ENCODE results near the gene LAPTM5. TPM values are rescaled to one million over a fixed set of nuclear protein-coding genes. Genes with fewer than 3 reads are reported as not detected.

The LAPTM5 gene
- total and polyA plus RNA-seq, 2 donors (not counting 3 experiments of a cell fraction or from before 2014, with no cell fraction given) = 83.4 to 95.2 TPM

DNA sequence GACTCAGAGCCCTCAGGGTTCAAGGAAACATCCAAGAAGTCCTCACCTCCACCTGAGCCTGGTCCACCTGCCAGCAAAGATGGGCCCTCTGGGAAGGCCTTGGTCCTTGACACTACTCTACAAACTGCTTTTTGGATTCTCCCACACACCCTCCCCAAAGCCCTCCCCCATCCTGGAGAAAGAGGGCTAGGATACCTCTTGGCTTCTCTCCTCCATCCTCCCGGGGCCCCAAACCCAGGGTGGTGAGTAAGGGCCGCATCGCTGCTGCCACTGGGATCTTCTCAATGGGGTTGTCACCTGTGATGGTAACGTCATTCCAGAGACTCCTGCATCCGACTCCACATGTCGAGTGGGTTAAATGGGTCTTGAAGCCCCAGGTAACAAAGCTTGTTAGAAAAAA, 60.7 kb downstream of the LAPTM5 start:
- H3K9me3 ChIP-seq (replicated peaks; ENCODE audit: control insufficient read depth, insufficient read depth, low read length) = no peaks in the 10 kb centered on the region
- H3K36me3 ChIP-seq (ENCODE audit: control insufficient read depth in 2 of 2, extremely low read depth in 1 of 2, insufficient read depth in 2 of 2, low read length in 2 of 2) = no peaks in the 10 kb centered on the region
- H3K9me1 ChIP-seq (replicated peaks; ENCODE audit: control insufficient read depth, extremely low read depth, insufficient read depth, low read length) = no peaks in the 10 kb centered on the region
- dilution Hi-C loops (cut with MboI; ENCODE audit: extremely low pct_ligation_motif_present, low sequenced_read_pairs) (no loop called here), intact Hi-C loops (cut with micrococcal nuclease) (no loop called here)
- peaks cover 0 to 3% of the 10 kb centered on the region in 2 experiments for H3K27me3 ChIP-seq (ENCODE audit: control insufficient read depth in 2 of 2, insufficient read depth in 2 of 2, low read length in 2 of 2)
- ChIA-PET CTCF (interaction anchor here (1.8 kb wide), 1 partner anchor 11 kb away, joined by 8 read pairs; no protein-coding TSS in a partner anchor), POLR2A (no interaction called here)
- DNase-seq (ENCODE audit: low read depth, low spot score) (no peak), FAIRE-seq (no peak)
- TF ChIP-seq, protein P1, sequence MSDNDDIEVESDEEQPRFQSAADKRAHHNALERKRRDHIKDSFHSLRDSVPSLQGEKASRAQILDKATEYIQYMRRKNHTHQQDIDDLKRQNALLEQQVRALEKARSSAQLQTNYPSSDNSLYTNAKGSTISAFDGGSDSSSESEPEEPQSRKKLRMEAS (IDR thresholded peaks at IDR 0.05; ENCODE audit: insufficient read depth, insufficient read length) = no peak
- TF ChIP-seq FOS (IDR thresholded peaks at IDR 0.05; ENCODE audit: borderline replicate concordance, insufficient read depth, low read length) = no peak
- TF ChIP-seq EZH2 (IDR thresholded peaks at IDR 0.05; ENCODE audit: borderline replicate concordance, low read depth, low read length, severe bottlenecking) = no peak
- TF ChIP-seq POLR2AphosphoS5 (IDR thresholded peaks at IDR 0.05; ENCODE audit: insufficient read depth, low read depth, low read length) = no peak
- TF ChIP-seq, protein P2, sequence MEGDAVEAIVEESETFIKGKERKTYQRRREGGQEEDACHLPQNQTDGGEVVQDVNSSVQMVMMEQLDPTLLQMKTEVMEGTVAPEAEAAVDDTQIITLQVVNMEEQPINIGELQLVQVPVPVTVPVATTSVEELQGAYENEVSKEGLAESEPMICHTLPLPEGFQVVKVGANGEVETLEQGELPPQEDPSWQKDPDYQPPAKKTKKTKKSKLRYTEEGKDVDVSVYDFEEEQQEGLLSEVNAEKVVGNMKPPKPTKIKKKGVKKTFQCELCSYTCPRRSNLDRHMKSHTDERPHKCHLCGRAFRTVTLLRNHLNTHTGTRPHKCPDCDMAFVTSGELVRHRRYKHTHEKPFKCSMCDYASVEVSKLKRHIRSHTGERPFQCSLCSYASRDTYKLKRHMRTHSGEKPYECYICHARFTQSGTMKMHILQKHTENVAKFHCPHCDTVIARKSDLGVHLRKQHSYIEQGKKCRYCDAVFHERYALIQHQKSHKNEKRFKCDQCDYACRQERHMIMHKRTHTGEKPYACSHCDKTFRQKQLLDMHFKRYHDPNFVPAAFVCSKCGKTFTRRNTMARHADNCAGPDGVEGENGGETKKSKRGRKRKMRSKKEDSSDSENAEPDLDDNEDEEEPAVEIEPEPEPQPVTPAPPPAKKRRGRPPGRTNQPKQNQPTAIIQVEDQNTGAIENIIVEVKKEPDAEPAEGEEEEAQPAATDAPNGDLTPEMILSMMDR (IDR thresholded peaks at IDR 0.05; ENCODE audit: extremely low read depth in 1 of 2, insufficient read depth in 1 of 2, low read depth in 1 of 2, low read length in 2 of 2) = no peak
- TF ChIP-seq GATA2 (IDR thresholded peaks at IDR 0.05; ENCODE audit: insufficient read depth, insufficient read length, low read depth, low read length) = no peak
- TF ChIP-seq POLR2A (IDR thresholded peaks at IDR 0.05; ENCODE audit: low read depth, low read length) = no peak
- TF ChIP-seq JUN (IDR thresholded peaks at IDR 0.05; ENCODE audit: borderline replicate concordance, insufficient read depth, insufficient read length, low read depth) = no peak
- no peaks in the 10 kb centered on the region for H4K20me1 ChIP-seq (replicated peaks; ENCODE audit: control insufficient read depth, extremely low read depth, insufficient read depth, low read length)
- no peak overlapping the region for H3K4me2 ChIP-seq (ENCODE audit: insufficient read depth, low read length)
- no peaks in the 10 kb centered on the region for H3K79me2 ChIP-seq (ENCODE audit: control insufficient read depth, insufficient read depth, low read length)
- no TSS peak for BruUV-seq (replicated peaks)
- H2AFZ ChIP-seq (ENCODE audit: low read depth, low read length) = no peak overlapping the region
- no peaks in the 10 kb centered on the region for H3K4me1 ChIP-seq (ENCODE audit: control insufficient read depth, extremely low read depth, insufficient read depth, low read length)
- H3K27ac ChIP-seq (ENCODE audit: insufficient read depth, low read depth, low read length) = no peak overlapping the region
- H3K4me3 ChIP-seq (replicated peaks in 1 of 3; ENCODE audit: insufficient read depth in 1 of 3, low read depth in 1 of 3, low read length in 3 of 3) = no peak overlapping the region
- no peak overlapping the region for H3K9ac ChIP-seq (replicated peaks; ENCODE audit: extremely low read depth, insufficient read depth, low read length)
